HG03378 (cell line): ENCODE measurements around the gene ZFYVE1.
"Not testable (repeated sequence)": the region's sequence is repeated elsewhere in the genome, so short reads cannot be mapped to it uniquely, and the experiment has no call there.

Source experiments
- ATAC-seq: cut with Tn5 transposase; IDR thresholded peaks from one replicate; pipeline ENCODE4 v1.9.1; 2021; ENCODE audit warnings: mild to moderate bottlenecking, moderate library complexity; ENCODE audit not compliant: unreplicated experiment

ZFYVE1 gene

DNA sequence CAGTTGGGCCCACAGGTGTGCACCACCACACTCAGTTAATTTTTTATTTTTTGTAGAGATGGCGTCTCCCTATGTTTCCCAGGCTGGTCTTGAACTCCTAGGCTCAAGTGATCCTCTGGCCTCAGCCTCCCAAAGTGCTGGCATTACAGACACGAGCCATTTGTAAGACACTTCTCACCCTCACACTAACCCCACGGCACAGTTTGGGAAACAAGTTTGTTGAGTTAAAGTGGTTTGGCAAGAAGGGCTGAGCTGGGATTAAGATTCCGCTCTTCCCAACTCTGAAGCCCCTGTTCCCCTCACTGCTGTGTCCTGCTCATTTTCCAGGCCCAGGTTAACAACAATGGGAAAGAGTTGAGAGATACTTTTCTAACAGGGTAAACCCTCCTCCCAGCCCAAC is 65.9 kb downstream of the ZFYVE1 start:
- ATAC-seq = not testable (repeated sequence)

DNA sequence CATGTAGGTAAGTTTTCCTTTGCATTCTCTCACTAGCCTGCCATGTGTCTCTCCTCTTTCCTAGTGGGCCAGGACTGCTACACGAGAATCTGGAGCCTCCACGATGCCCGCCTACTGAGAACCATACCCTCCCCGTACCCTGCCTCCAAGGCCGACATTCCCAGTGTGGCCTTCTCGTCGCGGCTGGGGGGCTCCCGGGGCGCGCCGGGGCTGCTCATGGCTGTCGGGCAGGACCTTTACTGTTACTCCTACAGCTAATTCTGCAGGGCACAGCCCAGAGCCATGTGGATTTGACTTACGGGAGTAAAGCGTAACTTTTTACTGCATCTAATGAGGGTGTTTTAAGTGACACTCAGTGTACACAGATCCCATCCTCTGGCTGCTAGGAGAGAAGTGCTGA is 68.4 kb downstream of the ZFYVE1 start:
- no peak for ATAC-seq

DNA sequence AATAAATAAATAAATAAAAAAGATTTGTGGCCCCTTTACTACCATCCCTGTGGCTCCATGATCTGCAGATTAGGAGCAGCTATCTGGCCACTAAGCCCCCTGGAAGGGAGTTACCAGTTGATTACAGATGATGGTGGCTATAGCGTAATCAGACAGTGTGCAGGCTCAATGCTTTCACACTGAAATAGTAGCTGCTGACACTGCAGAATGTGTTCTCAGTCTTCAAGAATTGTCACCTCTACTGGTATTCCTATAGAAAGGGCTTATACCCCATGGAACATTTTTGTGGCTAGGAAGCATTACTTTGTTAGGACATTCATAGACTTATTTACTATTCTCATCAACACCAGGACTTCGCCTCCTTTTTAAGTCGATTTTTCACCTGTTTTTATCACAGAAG is 69.7 kb downstream of the ZFYVE1 start:
- ATAC-seq = no peak

DNA sequence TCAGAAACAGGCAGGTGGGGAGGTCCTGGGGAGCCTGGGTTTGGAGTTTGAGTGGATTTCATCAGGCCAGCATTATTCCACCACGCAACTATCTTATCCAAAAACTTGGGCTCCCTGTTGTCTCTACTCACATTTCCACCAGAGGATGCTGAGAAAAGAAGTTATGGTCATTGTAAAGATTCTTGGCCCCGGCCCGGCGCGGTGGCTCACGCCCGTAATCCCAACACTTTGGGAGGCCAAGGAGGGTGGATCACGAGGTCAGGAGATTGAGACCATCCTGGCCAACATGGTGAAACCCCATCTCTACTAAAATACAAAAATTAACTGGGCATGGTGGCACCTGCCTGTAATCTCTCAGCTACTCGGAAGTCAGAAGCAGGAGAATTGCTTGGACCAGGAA is 70.2 kb downstream of the ZFYVE1 start:
- ATAC-seq = not testable (repeated sequence)

DNA sequence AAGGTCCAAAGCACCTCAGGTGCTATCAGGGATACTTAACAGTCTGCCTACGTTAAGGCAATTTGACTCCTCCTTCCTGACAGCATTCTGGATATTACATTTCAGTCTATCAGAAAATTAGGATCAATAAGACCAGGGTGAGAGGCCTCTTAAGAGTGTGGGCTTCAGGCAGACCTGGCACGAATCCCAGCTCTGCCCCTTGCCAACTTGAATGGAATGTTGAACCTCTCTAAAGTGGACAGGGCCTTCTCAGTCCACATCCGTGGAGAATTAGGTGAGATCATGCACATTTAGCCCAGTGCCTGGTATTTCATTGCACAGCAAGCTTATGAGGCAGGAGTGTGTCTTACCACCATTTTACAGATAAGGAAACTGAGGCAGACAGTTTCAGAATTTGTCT is 74.7 kb downstream of the ZFYVE1 start:
- no peak for ATAC-seq

DNA sequence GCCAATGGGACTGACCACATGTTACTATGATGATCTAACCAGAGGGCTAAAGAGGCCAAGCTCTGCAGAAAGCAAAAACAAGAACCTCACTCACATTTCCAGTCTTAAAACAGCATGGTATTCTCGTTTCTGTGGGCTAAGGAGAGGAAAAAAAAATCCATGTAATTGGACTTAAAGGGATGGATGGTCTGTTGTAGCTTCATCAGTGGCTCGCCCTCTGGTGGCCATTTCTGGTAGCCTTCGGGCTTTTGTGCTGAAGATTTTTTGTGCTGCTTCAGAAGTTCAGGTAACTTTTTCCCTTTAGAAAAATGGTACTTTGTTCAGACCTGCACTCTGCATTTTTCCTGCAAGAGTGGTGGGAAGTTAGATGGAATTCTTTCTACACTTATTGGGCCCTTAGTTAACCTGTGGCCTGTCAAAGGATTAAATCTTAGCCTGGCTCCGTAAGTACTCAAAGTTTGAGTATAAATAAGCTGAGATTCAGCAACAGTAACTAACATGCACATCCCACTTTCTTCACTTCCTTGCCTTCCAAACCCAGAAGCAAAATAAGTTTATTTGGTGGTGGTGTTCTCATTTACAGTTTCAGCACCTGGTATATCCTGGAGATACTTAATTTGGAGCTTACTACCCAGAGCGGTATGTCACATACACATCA is 78.3 kb downstream of the ZFYVE1 start:
- no peak for ATAC-seq

DNA sequence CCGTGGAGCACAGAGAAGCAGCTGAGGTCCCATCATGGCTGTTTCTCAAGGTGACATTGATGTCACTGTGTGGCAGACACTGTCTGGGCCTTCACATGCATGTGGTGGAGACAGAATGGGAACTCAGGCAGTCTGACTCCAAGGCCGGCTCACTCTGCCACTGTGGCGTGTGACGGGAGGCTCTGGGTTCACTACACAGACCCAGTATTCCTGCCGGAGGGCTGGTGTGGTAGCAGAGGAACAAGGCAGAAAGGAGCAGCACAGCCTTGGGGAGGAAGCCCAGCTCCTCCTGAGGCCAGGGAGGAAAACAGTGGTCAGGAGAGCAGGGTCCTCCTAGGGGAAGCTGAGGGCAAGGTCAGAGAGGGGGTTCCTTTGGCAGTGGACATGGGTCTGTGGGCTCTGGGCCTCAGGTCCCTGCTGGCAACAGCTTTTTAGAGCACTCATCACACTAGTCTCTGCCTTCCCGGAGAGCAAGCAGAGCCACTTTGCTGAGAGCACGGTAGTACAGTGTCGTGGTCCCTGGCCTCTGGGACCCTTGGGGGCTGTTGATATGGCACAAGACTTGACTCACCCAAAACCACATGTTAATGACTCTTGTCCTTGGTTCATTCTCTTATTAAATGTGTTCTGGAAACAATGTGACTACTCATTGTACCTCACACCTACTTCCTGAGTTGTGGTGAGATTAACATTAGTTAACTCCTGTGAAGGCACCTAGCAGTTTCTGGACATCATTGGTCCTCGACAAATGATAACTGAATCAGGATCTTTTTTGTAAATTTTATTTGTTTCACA is 79.3 kb downstream of the ZFYVE1 start:
- no peak for ATAC-seq

DNA sequence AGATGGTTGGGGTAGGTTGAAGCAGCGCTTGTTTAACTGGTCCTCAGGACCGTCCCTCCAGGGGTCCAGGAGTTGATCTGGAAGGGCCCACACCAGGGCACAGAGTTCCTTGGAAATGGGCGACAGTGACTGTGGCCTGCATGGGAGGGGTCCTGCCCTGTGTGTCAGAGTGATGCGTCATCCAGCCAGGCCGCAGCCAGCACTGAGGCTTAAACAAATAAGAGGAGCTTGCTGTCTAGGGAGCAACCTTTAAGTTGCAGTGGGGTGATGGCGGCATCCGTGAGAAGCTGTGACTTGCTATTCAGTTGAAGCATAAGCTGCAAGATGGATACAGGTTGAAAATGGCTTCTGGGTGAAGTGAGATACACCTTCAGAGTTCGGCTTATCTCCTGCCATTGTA is 80.4 kb downstream of the ZFYVE1 start:
- no peak for ATAC-seq

DNA sequence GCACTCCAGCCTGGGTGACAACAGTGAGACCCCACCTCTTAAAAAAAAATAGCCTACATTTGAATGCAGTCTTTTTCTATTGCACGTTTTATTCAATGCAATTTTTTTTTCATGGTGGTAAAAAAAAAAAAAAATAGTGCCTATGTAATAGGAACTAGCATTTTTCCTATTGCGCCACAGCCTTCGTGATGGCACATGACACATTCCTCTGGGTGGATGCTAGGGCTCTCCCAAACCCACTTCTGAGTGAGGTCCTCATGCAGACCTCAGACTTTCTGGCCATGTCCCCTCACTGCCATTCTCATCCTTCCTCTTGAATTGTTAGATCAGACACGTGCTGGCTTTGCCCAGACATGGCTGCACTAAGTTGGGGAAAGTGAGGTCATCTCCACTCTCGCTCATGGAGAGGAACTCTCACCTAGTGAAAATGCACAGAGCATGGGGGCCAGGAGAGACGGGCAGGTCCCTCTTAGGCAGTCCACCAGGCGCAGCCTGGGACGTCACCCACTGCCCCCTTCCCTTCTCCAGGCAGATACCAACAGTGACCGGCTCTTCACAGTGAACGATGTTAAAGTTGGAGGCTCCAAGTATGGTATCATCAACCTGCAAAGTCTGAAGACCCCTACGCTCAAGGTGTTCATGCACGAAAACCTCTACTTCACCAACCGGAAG is 81.4 kb downstream of the ZFYVE1 start:
- ATAC-seq = no peak

DNA sequence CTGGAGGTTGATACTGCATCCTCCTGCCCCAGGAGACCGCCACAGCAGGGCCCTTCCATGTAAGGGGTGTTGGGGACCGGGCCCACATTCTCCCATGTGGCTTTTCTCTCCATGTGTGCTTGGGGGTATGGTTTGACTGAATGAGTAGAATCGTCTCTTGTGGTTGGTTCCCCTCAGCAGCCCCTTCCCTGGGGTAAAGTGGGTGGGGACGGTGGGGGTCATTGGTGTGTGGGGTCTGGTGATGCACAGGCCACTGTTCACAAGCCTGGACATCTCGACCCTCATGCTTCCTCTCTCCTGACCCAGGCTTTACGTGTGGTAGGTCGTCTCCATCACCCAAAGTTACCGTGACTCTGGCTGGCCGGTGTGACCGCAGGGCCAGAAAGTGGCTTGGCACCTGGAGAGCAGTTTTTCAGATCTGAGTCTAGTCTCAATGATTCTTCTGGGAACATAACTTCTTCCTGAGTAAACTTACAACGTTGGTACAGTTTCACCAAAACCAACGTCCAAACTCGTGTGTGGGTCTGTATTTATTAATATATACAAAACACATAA is 83.0 kb downstream of the ZFYVE1 start:
- ATAC-seq = no peak

DNA sequence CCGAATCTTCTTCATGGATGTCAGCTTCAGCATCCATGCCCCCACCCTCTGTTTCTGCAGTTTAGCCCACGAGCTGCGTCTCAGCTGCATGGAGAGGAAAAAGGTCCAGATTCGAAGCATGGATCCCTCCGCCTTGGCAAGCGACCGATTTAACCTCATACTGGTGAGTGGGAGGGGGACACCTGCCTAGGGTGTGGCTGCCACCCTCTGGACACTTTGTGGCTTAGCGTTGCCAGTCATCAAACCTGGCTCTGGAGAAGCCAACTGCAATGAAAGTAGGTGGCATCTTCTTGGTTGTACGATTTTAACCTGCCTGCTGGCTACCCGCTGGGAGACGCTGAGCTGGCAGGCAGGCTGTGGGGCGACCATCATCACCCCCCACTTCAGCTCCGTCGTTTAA is 84.0 kb downstream of the ZFYVE1 start:
- no peak for ATAC-seq

DNA sequence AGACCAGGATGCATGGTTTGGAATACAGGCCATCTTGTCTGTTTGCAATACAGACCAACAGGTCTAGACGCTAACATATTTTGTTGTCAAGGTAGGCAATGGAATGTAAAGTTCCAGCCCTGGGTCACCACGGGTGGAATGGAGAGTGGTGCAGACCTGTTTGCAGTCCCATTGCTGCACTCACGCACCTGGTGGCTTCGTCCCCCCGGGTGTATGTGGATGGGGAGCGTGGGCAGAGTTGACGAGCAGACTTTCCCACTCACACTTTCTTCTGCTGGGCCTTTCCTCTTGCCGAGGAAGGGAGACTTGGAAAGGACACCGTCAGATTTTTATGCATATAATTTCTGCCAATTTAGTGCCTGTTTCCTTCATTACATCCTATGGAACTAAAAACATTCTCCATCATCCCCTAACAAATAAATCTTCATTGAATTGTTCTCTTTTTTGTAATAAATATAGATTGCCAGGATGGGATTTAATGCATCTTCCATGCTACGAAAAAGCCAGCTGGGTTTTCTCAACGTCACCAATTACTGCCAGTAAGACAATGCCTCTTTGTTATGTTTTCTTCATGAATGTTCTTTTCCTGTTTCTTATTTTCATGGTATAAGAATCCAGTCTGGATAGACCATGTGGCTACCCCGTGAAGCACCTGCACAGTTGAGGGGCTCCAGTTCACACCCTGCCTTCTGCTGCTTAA is 85.5 kb downstream of the ZFYVE1 start:
- no peak for ATAC-seq

DNA sequence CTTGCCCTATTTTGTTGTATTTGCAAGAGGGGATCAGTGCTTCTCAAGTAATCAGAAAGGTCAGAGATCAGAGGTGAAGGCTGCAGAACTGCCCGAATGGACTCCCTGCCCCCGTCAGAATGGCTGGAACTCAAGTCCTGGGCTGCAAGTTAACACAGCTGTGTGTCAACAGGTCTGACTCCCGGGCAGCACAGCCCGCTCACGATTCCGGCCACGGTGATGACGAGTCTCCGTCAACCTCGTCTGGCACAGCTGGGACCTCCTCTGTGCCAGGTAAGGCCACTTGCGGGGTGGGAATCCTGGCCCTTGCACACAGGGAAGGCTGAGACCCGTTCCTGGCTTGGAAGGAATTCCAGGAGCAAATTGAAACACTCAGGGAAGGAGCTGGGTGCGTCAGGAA is 87.3 kb downstream of the ZFYVE1 start:
- no peak for ATAC-seq

DNA sequence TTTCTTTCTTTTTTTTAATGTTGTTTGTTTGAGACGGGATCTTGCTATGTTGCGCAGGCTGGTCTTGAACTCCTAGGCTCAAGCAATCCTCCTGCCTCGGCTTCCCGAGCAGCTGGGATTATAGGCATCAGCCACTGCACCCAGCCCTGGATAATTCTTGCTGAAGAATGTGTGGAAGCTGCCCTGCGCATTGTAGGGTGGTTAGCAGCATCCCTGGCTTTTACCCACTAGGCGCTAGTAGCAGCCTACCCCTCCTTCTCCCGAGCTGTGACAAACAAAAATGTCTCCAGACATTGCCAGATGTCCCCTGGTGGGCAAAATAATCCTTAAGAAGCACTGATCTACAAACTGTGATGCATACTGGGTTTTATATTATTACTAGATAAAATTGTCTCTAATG is 94.0 kb downstream of the ZFYVE1 start:
- ATAC-seq = no peak

DNA sequence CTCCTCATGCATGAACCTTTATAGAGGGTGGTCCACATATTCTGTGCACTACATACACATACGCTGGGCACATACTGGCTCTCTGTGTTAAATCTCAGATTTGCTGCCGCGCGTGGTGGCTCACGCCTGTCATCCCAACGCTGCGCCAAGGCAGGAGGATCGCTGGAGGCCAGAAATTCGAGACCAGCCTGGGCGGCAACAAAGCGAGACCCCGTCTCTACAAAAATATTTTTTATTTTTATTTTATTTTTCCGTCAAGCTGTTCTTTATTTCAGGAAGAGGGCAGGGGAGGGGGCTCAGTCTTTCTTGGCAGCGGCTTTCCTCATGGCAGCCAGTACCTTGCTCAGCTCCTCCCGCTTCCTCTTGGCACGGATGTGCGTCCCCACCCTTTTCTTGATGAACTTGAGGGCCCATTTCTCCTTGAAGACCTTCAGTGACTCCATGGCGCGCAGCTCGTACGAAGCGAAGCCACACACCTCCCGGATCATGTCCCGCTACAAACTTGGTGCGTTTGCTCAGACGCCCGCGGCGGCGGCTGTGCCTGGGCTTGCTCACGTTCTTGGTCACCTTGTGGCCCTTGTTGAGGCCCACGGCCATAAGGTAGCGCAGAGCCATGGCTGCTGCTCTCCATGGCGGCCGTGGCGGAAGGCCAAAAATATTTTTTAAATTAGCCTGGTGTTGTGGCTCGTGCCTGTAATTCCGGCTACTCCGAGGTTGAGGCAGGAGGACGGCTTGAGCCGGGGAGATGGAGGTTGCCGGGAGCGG is 97.4 kb downstream of the ZFYVE1 start:
- no peak for ATAC-seq

DNA sequence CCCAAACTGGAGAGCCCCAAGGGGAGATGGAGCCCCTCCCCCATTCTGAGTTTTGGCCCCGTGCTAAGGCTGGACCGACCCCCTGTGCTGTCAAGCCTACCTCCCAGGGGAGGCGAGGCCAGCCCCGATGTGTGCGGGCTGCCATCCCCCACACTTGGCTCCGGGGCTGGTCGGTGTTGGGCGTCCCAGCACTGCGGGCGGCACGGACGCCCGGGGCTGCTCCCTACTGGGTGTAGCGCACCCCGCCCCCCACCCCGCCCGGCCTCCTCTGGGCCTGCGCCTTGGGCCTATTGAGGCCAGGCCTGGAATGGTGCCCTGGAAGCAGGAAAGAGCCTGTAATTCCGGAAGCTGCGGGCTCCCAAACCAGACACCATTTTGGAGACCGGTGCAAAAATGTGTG is 98.0 kb downstream of the ZFYVE1 start:
- ATAC-seq = no peak

DNA sequence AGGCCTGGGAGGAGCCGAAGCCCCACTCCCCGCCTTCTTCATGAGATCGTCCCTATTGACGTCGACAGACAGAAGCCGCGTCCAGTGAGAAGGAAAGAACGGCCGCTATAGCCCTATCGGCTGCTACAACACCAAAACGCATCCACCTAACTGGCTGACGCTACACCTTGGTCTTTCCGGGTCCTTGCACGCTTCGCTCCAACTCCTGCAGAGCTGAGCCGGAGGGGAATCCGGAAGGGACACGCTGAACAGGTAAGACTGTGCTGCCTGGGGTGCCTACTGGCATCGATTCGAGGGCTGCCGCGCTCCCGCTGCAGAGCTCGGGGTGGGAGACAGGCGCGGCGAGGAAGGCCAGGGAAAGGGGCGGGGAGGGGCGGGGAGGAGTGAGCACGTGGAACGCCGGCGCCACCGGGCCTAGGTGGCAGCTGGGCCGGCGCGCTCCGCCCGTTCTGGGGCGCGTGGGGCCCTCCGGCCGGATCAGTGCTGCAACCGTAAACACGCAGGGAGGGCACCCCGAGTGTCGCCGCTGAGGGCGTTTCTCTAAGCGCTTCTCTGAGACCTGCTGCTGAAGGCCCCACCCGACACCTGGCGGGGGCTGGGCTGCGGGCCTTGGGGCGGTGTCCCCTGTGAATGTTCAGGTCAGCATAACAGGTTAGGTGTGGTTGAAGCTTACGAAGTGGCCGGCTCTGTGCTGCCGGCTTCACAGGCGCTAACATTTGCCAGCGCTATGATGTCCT is 100.4 kb downstream of the ZFYVE1 start, which contains the start of gene DCAF4:
TSS of gene DCAF4 (plus strand) at position 173 of the 737 bp plus-strand sequence. CDS start 11,515 bp downstream, outside the sequence.
- peak; percentile 90 for ATAC-seq

DNA sequence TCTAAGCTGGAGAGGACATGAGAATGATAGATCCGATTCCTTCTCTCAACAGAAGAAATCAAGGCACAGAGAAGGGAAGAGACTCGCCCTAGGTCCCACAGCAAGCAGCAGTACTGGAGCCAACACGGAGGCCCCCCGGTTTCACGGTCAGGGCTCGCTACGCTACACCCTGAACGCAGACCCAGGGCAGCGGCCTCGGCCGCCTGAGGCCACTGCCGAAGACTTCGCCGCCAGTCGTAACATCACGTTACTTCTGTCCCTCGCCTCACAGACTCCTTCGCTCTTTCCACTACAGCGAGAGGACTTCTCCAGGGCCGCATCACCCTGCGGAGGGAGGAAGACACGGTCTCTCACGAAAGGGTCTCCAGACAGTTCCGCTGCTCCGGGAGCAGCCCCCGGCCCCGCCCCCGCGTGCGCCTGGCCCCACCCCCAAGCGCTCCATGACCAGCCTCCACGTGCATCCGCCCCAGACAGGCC is 101.1 kb downstream of the ZFYVE1 start:
- ATAC-seq = peak; percentile 17

DNA sequence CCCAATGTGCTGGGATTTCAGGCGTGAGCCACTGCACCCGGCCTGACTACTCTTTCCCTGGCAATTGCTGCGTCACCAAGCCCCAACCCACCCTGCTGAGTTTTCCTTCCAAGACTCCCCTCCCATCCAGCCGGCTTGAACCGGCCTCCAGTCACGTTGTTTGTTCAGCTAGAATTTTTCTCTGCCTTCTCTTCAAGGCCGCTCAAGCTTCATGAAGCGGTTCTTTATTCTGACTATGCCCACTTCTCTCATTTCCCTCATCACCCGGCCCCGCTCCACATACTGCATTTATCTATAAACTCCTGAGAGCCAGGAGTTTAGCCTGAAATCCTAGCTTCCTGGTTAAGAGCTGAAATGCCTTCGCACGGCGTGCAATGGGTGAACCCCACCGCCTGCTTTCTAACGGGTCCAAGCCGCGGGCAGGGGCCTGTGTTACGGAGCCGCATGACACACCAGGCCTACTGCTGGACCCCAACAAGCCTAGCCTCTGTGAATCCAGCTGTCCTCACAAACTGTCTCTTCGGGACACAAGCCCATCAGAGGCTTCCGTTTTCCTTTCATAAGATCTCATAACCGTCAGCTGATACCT is 101.6 kb downstream of the ZFYVE1 start:
- no peak for ATAC-seq
